Esophagus (tissue), 2 donors: ENCODE data around the gene DNAH6. TPM values are rescaled to one million over a fixed set of nuclear protein-coding genes. Genes with fewer than 3 reads are reported as not detected.

Source experiments
- H3K27ac ChIP-seq, 2 donors: one replicate each; pipeline ENCODE4 v1.5.1; 2013; ENCODE audit warnings: low read depth in 2 of 2, mild to moderate bottlenecking in 2 of 2, inconsistent platforms in 1 of 2, low read length in 1 of 2, moderate library complexity in 1 of 2
- H3K27me3 ChIP-seq, 2 donors: one replicate each; pipeline ENCODE4 v1.6.1; 2013; ENCODE audit warnings: low read length in 2 of 2, control low read depth in 1 of 2, mild to moderate bottlenecking in 1 of 2; ENCODE audit not compliant: insufficient read depth in 2 of 2, control insufficient read depth in 1 of 2
- H3K36me3 ChIP-seq, 2 donors: one replicate each; pipeline ENCODE4 v1.6.1; 2013; ENCODE audit warnings: low read length in 1 of 2; ENCODE audit not compliant: control insufficient read depth in 2 of 2, insufficient read depth in 2 of 2
- H3K4me1 ChIP-seq, 2 donors: one replicate each; pipeline ENCODE4 v1.6.1; 2013; ENCODE audit warnings: low read length in 1 of 2; ENCODE audit not compliant: control insufficient read depth in 2 of 2, insufficient read depth in 2 of 2
- H3K4me3 ChIP-seq, 2 donors: one replicate each; pipeline ENCODE4 v1.5.1; 2013; ENCODE audit warnings: low read length in 2 of 2, mild to moderate bottlenecking in 2 of 2, low read depth in 1 of 2, moderate library complexity in 1 of 2
- H3K9me3 ChIP-seq, 2 donors: one replicate each; pipeline ENCODE4 v1.6.1; 2013; ENCODE audit warnings: mild to moderate bottlenecking in 2 of 2, low read depth in 1 of 2, low read length in 1 of 2, moderate library complexity in 1 of 2; ENCODE audit not compliant: control insufficient read depth in 2 of 2, insufficient read depth in 1 of 2
- WGBS, 2 donors: extraction: QIAGEN DNeasy Blood & Tissue Kit; methylation state at CpG; one replicate each; pipeline ENCODE4 v1.1.7; 2013; 5-methylcytosine and 5-hydroxymethylcytosine counted together
- polyA plus RNA-seq, 2 donors: library from polyadenylated mRNA; stranded (reverse); fragments of 200-250 nt; gene quantifications; one replicate each; pipeline ENCODE4 v1.2.3, GENCODE V29; 2013
- donor health status: healthy with polysubstance abuse.
- donor health status: Bipolar disorder and iron deficiency.

DNAH6 gene
- polyA plus RNA-seq, 2 donors = 0.06 to 0.10 TPM

- no peak overlapping the region for H3K27ac ChIP-seq
- no peak overlapping the region for H3K4me3 ChIP-seq
- WGBS, 2 donors = 85 to 87% methylated on average over 5 of the region's 5 CpGs
- H3K36me3 ChIP-seq = no peaks in the 10 kb centered on the region
- H3K4me1 ChIP-seq = no peaks in the 10 kb centered on the region
- no peaks in the 10 kb centered on the region for H3K27me3 ChIP-seq
- no peaks in the 10 kb centered on the region for H3K9me3 ChIP-seq
Observed at GRCh38 chr2:84669122-84669521, 152.8 kb downstream of the DNAH6 start.

- Histone ChIP-seq H3K36me3 (no peaks in the 10 kb centered on the region), H3K27ac (no peak overlapping the region), H3K27me3 (no peaks in the 10 kb centered on the region), H3K4me1 (no peaks in the 10 kb centered on the region), H3K4me3 (no peak overlapping the region), H3K9me3 (no peaks in the 10 kb centered on the region)
Observed at GRCh38 chr2:84674099-84674498, 157.8 kb downstream of the DNAH6 start.

- H3K27me3 ChIP-seq = no peaks in the 10 kb centered on the region
- H3K36me3 ChIP-seq = no peaks in the 10 kb centered on the region
- WGBS, 2 donors = 57 to 63% methylated on average over 5 of the region's 5 CpGs
- H3K9me3 ChIP-seq = no peaks in the 10 kb centered on the region
- H3K4me3 ChIP-seq = no peak overlapping the region
- H3K27ac ChIP-seq = no peak overlapping the region
- H3K4me1 ChIP-seq = no peaks in the 10 kb centered on the region
Observed at GRCh38 chr2:84674586-84674985, 158.3 kb downstream of the DNAH6 start.

- Histone ChIP-seq H3K9me3 (no peaks in the 10 kb centered on the region), H3K4me1 (no peaks in the 10 kb centered on the region), H3K27ac (no peak overlapping the region), H3K4me3 (no peak overlapping the region), H3K27me3 (no peaks in the 10 kb centered on the region), H3K36me3 (no peaks in the 10 kb centered on the region)
- 68 to 84% methylated on average over 1 of the region's 1 CpG for WGBS, 2 donors
Observed at GRCh38 chr2:84676295-84676694, 160.0 kb downstream of the DNAH6 start.

- no peaks in the 10 kb centered on the region for H3K9me3 ChIP-seq
- no peak overlapping the region for H3K4me3 ChIP-seq
- no peak overlapping the region for H3K27ac ChIP-seq
- no peaks in the 10 kb centered on the region for H3K4me1 ChIP-seq
- 81 to 84% methylated on average over 2 of the region's 2 CpGs for WGBS, 2 donors
- H3K27me3 ChIP-seq = no peaks in the 10 kb centered on the region
- no peaks in the 10 kb centered on the region for H3K36me3 ChIP-seq
Observed at GRCh38 chr2:84678214-84678613, 161.9 kb downstream of the DNAH6 start.

GRCh38 chr2:84686783-84687476 lies 170.6 kb downstream of the DNAH6 start:
- no peaks in the 10 kb centered on the region for H3K4me1 ChIP-seq
- H3K27ac ChIP-seq = no peak overlapping the region
- 48 to 49% methylated on average over 5 of the region's 5 CpGs for WGBS, 2 donors

GRCh38 chr2:84687498-84688149 lies 171.3 kb downstream of the DNAH6 start:
- Histone ChIP-seq H3K27me3 (no peaks in the 10 kb centered on the region), H3K4me3 (no peak overlapping the region), H3K9me3 (no peaks in the 10 kb centered on the region), H3K36me3 (no peaks in the 10 kb centered on the region), H3K4me1 (no peaks in the 10 kb centered on the region), H3K27ac (no peak overlapping the region)
- 65 to 74% methylated on average over 10 of the region's 10 CpGs for WGBS, 2 donors

More at GRCh38 chr2:84686783-84687476, 170.6 kb downstream of the DNAH6 start:
- Histone ChIP-seq H3K9me3 (no peaks in the 10 kb centered on the region), H3K4me3 (no peak overlapping the region), H3K27me3 (no peaks in the 10 kb centered on the region), H3K36me3 (no peaks in the 10 kb centered on the region)

GRCh38 chr2:84690225-84690624 lies 173.9 kb downstream of the DNAH6 start:
- no peaks in the 10 kb centered on the region for H3K9me3 ChIP-seq
- no peaks in the 10 kb centered on the region for H3K36me3 ChIP-seq
- no peaks in the 10 kb centered on the region for H3K27me3 ChIP-seq
- no peak overlapping the region for H3K4me3 ChIP-seq
- H3K4me1 ChIP-seq = no peaks in the 10 kb centered on the region
- H3K27ac ChIP-seq = no peak overlapping the region
- 78 to 84% methylated on average over 3 of the region's 3 CpGs for WGBS, 2 donors

- WGBS, 2 donors = 54 to 69% methylated on average over 6 of the region's 6 CpGs
Observed at GRCh38 chr2:84694088-84694622, 177.9 kb downstream of the DNAH6 start.

GRCh38 chr2:84697895-84698294 lies 181.6 kb downstream of the DNAH6 start:
- Histone ChIP-seq H3K27ac (no peak overlapping the region), H3K4me3 (no peak overlapping the region), H3K27me3 (no peaks in the 10 kb centered on the region), H3K4me1 (no peaks in the 10 kb centered on the region), H3K9me3 (no peaks in the 10 kb centered on the region), H3K36me3 (no peaks in the 10 kb centered on the region)
- 76 to 77% methylated on average over 2 of the region's 2 CpGs for WGBS, 2 donors

More at GRCh38 chr2:84694088-84694622, 177.9 kb downstream of the DNAH6 start:
- no peaks in the 10 kb centered on the region for H3K36me3 ChIP-seq
- H3K4me3 ChIP-seq = no peak overlapping the region
- no peaks in the 10 kb centered on the region for H3K9me3 ChIP-seq
- H3K4me1 ChIP-seq = no peaks in the 10 kb centered on the region
- H3K27me3 ChIP-seq = no peaks in the 10 kb centered on the region
- H3K27ac ChIP-seq = no peak overlapping the region
